WTC11 (cell line): Measurements from ENCODE around the gene CRYZL1.

ENCODE experiments used
- E2F4 ChIP-seq: sonication (generic); formaldehyde crosslinking; IDR thresholded peaks from 2 replicates; pipeline ENCODE4 v1.8.1; 2022; ENCODE audit warnings: low read depth, mild to moderate bottlenecking, moderate library complexity, missing genetic modification reagents, borderline replicate concordance
- ELF4 ChIP-seq: sonication (generic); formaldehyde crosslinking; IDR thresholded peaks from 2 replicates; pipeline ENCODE4 v1.8.1; 2022; ENCODE audit warnings: low read depth, mild to moderate bottlenecking, moderate library complexity, missing genetic modification reagents
- SMAD4 ChIP-seq: sonication (generic); formaldehyde crosslinking; IDR thresholded peaks from 2 replicates; pipeline ENCODE4 v1.8.0; 2022; ENCODE audit warnings: mild to moderate bottlenecking, missing genetic modification reagents
- TP53 ChIP-seq: sonication (generic); formaldehyde crosslinking; IDR thresholded peaks from 2 replicates; pipeline ENCODE4 v1.8.1; 2023; ENCODE audit warnings: mild to moderate bottlenecking, missing genetic modification reagents
- TF ChIP-seq, protein P1 (sequence below): fragments of 200-600 bp; IDR thresholded peaks from 2 replicates; pipeline ENCODE4 v1.8.0; 2022; ENCODE audit warnings: antibody characterized with exemption

GRCh38 chr21:33659568-33659949 is 18.0 kb upstream of the CRYZL1 start:
- TF ChIP-seq SMAD4 (CRISPR knock-in tag) (no peak), TP53 (CRISPR knock-in tag) (no peak), E2F4 (CRISPR knock-in tag) (no peak), ELF4 (no peak)
- TF ChIP-seq, protein P1, sequence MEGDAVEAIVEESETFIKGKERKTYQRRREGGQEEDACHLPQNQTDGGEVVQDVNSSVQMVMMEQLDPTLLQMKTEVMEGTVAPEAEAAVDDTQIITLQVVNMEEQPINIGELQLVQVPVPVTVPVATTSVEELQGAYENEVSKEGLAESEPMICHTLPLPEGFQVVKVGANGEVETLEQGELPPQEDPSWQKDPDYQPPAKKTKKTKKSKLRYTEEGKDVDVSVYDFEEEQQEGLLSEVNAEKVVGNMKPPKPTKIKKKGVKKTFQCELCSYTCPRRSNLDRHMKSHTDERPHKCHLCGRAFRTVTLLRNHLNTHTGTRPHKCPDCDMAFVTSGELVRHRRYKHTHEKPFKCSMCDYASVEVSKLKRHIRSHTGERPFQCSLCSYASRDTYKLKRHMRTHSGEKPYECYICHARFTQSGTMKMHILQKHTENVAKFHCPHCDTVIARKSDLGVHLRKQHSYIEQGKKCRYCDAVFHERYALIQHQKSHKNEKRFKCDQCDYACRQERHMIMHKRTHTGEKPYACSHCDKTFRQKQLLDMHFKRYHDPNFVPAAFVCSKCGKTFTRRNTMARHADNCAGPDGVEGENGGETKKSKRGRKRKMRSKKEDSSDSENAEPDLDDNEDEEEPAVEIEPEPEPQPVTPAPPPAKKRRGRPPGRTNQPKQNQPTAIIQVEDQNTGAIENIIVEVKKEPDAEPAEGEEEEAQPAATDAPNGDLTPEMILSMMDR: no peak
